NCI-H2196 (cell line): ENCODE measurements around the gene DRAM2.
"Not testable (repeated sequence)": the region's sequence is repeated elsewhere in the genome, so short reads cannot be mapped to it uniquely, and the experiment has no call there.

Source experiments
- DNase-seq: peaks from one replicate; lab custom pipeline; 2025; ENCODE audit not compliant: unreplicated experiment; lab: John Stamatoyannopoulos, UW

The DRAM2 gene

GRCh38 chr1:111084999-111085398 lies 54.9 kb downstream of the DRAM2 start:
- no peak for DNase-seq

- DNase-seq, result no peak
Measured at GRCh38 chr1:111082421-111083203, 57.3 kb downstream of the DRAM2 start.

- not testable (repeated sequence) for DNase-seq
Measured at GRCh38 chr1:111079329-111079728, 60.6 kb downstream of the DRAM2 start.

DNA sequence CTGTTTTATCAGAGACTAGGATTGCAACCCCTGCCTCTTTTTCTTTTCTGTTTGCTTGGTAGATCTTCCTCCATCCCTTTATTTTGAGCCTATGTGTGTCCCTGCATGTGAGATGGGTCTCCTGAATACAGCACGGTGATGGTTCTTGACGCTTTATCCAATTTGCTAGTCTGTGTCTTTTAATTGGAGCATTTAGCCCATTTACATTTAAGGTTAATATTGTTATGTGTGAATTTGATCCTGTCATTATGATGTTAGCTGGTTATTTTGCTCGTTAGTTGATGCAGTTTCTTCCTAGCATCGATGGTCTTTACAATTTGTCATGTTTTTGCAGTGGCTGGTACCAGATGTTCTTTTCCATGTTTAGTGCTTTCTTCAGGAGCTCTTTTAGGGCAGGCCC lies 62.6 kb downstream of the DRAM2 start:
- DNase-seq, result not testable (repeated sequence)
